Eye (tissue), 1 donor: ENCODE data around the gene RBM7.

Experiments used
- DNase-seq: peaks from one replicate; pipeline ENCODE4 v3.0.0-alpha.2; 2015

Gene RBM7

GRCh38 chr11:114400216-114400914 is at the start of gene RBM7, which contains the start of gene C11orf71:
RBM7 (plus strand) TSS chr11:114400666; CDS start chr11:114400672, 6 bp downstream.
C11orf71 (minus strand) TSS chr11:114400511; CDS start chr11:114400331, 180 bp downstream.
- DNase-seq, result peak; percentile 99

- peak; percentile 10 for DNase-seq
Measured at GRCh38 chr11:114353443-114353842, 47.0 kb upstream of the RBM7 start.

- DNase-seq, result peak; percentile 77
Measured at GRCh38 chr11:114354076-114354475, 46.4 kb upstream of the RBM7 start.

GRCh38 chr11:114358716-114359115 is 41.8 kb upstream of the RBM7 start:
- DNase-seq, result no peak

GRCh38 chr11:114359342-114359741 is 41.1 kb upstream of the RBM7 start:
- DNase-seq, result no peak

GRCh38 chr11:114362326-114362725 is 38.1 kb upstream of the RBM7 start:
- no peak for DNase-seq

GRCh38 chr11:114362958-114363357 is 37.5 kb upstream of the RBM7 start:
- DNase-seq, result no peak

- peak; percentile 52 for DNase-seq
Measured at GRCh38 chr11:114366331-114367243, 33.9 kb upstream of the RBM7 start.

- peak; percentile 13 for DNase-seq
Measured at GRCh38 chr11:114367244-114367957, 33.1 kb upstream of the RBM7 start.

GRCh38 chr11:114368918-114369680 is 31.4 kb upstream of the RBM7 start:
- DNase-seq, result no peak

- DNase-seq, result no peak
Measured at GRCh38 chr11:114375052-114375451, 25.4 kb upstream of the RBM7 start.

GRCh38 chr11:114377612-114378267 is 22.7 kb upstream of the RBM7 start:
- peak; percentile 17 for DNase-seq

- DNase-seq, result no peak
Measured at GRCh38 chr11:114379394-114380069, 20.9 kb upstream of the RBM7 start.

- no peak for DNase-seq
Measured at GRCh38 chr11:114382509-114382908, 18.0 kb upstream of the RBM7 start.

GRCh38 chr11:114384487-114384886 is 16.0 kb upstream of the RBM7 start:
- DNase-seq, result no peak

GRCh38 chr11:114386131-114386530 is 14.3 kb upstream of the RBM7 start:
- DNase-seq, result peak; percentile 25

GRCh38 chr11:114386545-114386944 is 13.9 kb upstream of the RBM7 start:
- DNase-seq, result no peak

GRCh38 chr11:114392735-114393667 is 7.5 kb upstream of the RBM7 start:
- no peak for DNase-seq

GRCh38 chr11:114395736-114396135 is 4.7 kb upstream of the RBM7 start:
- DNase-seq, result no peak

GRCh38 chr11:114396916-114397315 is 3.5 kb upstream of the RBM7 start:
- no peak for DNase-seq
